GM10266 (cell line): Measurements from ENCODE around the gene EGR2.

ENCODE experiments used
- DNase-seq: peaks from one replicate; pipeline ENCODE4 v3.0.0; 2012; ENCODE audit errors: extremely low spot score
- TF ChIP-seq, protein P1 (sequence below): IDR thresholded peaks from 2 replicates; pipeline ENCODE4 v1.5.1; 2012; ENCODE audit warnings: mild to moderate bottlenecking, low read depth; ENCODE audit not compliant: control insufficient read depth, insufficient read depth; ENCODE audit errors: missing control alignments

Gene EGR2

DNA sequence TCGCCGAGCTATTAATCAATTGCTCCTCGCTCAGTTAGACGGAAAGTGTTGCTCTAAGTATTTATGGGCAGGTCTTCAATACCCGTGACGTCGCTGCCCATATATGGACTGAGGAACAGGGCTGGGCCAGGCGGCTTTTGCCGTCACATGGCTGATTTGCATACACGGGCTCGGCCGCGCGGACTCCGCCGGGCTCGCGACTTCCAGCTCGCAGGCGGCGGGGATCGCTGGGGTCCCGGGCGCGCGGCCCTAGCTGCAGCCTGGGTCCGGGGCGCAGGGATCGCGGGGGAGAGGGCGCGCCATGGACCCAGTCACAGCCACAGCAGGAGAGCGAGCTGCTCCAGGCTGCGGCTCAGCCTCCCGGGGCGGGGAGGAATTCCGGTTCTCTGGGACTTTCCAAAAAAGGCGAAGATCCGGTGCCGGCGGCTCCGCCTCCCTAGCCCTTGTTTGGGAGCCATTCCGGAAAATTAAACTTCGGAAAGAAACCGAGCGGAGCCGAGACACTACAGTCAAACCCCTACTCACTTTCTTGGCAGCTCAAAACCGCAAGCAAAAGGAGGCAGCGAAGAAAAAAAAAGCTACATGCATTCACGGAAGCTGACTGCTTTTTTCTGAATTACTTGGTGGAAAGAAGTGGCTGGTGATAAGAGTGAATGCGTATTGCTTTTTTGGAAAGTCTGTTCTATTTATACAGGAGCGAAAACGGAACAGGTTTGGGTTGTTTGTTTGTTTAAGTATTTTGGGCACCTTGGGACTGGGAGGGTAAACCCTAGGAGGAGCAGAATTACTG lies at the start of gene EGR2:
Gene EGR2, minus strand, starts transcription at position 36 of the 790 bp plus-strand sequence. CDS start 337 bp downstream, outside the sequence.
- DNase-seq: peak; percentile 98
- TF ChIP-seq, protein P1, sequence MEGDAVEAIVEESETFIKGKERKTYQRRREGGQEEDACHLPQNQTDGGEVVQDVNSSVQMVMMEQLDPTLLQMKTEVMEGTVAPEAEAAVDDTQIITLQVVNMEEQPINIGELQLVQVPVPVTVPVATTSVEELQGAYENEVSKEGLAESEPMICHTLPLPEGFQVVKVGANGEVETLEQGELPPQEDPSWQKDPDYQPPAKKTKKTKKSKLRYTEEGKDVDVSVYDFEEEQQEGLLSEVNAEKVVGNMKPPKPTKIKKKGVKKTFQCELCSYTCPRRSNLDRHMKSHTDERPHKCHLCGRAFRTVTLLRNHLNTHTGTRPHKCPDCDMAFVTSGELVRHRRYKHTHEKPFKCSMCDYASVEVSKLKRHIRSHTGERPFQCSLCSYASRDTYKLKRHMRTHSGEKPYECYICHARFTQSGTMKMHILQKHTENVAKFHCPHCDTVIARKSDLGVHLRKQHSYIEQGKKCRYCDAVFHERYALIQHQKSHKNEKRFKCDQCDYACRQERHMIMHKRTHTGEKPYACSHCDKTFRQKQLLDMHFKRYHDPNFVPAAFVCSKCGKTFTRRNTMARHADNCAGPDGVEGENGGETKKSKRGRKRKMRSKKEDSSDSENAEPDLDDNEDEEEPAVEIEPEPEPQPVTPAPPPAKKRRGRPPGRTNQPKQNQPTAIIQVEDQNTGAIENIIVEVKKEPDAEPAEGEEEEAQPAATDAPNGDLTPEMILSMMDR: no peak

DNA sequence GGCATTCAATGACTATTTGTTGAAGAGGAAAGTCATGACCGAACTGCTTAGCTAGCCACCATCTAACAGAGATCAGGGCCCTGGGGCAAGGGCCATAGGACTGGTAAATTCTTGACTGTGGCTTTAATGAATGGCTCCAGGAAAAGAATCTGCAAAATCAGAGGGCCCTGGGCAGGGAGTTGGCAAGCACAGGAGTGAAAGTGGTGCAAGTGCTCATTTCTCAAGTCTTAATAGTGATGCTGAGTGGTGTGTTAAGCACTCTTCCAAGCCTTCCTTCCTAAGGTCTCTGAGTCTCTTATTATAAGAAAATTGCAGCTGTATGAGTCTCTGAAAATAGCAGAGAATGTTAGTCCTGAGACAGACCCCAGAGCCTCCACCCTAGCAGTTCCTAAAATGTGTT lies 46.3 kb upstream of the EGR2 start:
- no peak for DNase-seq
- TF ChIP-seq, protein P1: no peak

DNA sequence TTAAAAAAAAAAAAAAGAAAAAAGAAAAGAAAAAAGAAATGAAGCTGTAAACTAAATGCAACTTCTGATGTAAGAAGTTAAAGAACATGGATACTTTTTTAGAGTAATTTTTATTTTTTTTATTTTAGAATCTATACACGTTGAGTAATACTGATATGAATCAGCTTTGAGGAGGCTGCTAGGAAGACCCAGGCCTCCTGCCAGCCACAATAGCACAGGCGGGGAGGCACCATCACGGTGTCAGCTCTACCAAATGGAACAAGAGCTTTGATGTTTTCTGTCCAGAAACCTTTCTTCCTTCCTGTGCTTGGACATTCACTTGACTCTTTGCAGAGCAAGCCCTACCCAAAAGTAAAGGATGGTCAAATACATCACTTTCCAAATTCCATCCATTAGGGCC lies 45.3 kb upstream of the EGR2 start:
- TF ChIP-seq, protein P1: no peak
- DNase-seq: no peak

DNA sequence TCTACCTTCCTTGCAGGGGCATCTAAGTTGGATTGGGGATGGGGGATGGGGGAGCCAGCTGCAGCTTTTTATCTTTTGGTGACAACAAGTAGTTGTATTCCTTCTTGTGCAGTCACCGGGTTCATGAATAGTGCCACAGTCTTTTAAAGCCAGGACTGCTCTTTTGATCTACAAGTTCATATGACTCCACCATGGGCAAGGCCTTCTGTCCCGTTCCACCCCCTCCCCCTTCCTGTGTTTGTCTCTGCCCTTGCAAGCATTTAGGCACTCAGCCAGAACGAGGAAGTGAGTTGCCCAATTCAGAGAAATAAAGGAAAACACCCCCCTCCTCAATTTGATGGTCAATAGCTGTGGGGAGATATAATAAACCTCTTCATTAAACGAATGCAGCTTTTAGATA lies 44.8 kb upstream of the EGR2 start:
- TF ChIP-seq, protein P1: no peak
- DNase-seq: no peak

DNA sequence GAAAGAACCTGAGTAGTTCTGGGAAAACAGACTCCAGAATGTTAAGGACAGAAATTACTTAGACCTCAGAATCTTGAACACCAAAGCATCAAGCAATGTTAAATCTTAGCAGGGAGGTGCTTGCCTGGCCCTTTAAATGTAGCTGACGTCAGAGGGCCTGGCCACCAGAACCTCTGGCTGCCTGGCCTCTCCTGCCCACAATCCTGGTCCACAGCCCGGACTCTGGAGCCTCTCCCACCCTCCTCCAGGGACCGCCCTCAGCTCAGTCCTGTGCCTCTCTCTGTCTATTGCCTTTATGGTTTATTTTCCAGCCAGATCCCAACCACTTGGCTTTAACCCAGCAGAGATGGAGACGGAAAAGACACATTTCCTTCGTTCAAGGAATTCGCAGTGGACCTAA lies 42.2 kb upstream of the EGR2 start:
- TF ChIP-seq, protein P1: no peak
- no peak for DNase-seq

DNA sequence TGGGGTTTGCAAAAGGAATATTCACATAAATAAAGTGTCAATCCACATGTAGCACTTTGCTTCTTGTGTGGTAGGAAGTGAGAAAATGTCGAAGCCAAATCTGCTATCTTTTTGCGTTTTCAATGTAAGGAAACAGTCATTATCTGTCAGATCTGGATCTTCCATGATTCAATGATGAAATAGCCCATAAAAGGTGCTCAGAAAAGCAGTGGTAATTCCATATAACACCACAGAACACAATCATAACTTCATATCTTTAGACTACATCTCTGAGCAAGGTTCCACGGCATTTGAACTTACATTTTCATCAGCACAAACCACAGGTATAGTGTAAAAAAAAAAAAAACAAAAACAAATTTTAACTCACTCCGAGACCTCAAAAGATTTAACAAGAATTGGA lies 39.9 kb upstream of the EGR2 start:
- TF ChIP-seq, protein P1: no peak
- no peak for DNase-seq

DNA sequence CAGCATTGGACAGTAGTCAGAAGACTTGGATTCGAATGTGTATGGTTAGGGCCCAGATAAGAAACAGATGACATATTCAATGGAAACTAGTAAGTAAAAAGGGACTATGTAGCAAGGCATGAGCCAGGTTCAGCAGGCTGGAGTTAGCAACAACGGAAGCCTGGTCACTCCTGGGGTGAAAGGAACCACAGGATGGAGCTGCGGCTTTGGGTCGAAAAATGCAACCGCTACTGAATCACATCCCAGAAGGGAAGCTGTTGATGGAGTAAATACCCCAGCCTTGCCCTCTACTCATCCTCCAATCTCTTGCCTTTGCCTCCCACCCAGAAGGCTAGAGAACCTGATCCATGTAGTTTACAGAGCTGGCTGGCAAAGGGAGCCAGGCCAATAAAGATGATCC lies 37.5 kb upstream of the EGR2 start:
- TF ChIP-seq, protein P1: no peak
- DNase-seq: no peak
